ENCODE results near the gene S100B. TPM values are rescaled to one million over a fixed set of nuclear protein-coding genes. Genes with fewer than 3 reads are reported as not detected.

S100B gene
- total and polyA plus RNA-seq, 2 of the 8 experiments (the other 6 are each of a cell fraction or from before 2014, with no cell fraction given) = 0.36 to 0.69 TPM

DNA sequence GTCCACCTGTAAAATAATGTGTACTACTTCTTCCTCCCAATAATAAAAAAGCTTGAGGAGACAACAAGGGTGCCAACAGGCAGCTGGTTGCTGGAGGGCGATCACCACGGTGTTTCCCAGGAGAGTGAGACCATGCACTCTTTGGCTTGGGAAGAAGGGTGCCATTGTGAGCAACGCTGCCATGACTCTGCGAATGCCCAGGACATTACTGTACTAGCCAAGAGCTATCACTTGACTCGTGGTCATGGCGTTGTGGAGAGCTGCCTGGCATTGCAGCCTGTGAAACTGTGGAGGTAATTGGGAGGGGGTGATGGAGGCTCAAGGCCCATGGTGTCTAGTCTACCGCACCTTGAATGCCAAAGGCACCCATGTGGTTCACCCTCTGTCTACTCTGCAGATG, 16.0 kb upstream of the S100B start:
- H3K18ac ChIP-seq (ENCODE audit: extremely low read depth, low read length) = no peak overlapping the region
- no peak overlapping the region for H4K5ac ChIP-seq (ENCODE audit: insufficient read length, low read depth, low read length)
- H3K14ac ChIP-seq (ENCODE audit: insufficient read length) = no peak overlapping the region
- H2BK12ac ChIP-seq (ENCODE audit: low read depth, low read length) = 0 out of 2 replicates have a peak overlapping the region, but pooled peaks have one; percentile 11
- H3K79me2 ChIP-seq (ENCODE audit: control insufficient read depth in 1 of 2, insufficient read depth in 2 of 2, low read length in 2 of 2) = no peaks in the 10 kb centered on the region
- H3K56ac ChIP-seq (replicated peaks; ENCODE audit: insufficient read length, low read depth, low read length) = no peak overlapping the region
- H2BK5ac ChIP-seq (ENCODE audit: low read depth, low read length) = no peak overlapping the region
- H3K9me3 ChIP-seq (ENCODE audit: insufficient read depth in 2 of 2, low read depth in 1 of 2, low read length in 1 of 2) = peaks cover 8 to 11% of the 10 kb centered on the region in 2 experiments
- H4K20me1 ChIP-seq (replicated peaks in 1 of 2; ENCODE audit: control insufficient read depth in 1 of 2, insufficient read depth in 2 of 2, low read length in 2 of 2) = no peaks in the 10 kb centered on the region
- H3K23ac ChIP-seq (ENCODE audit: insufficient read length) = no peak overlapping the region
- no peak overlapping the region for H3K9ac ChIP-seq (replicated peaks in 1 of 4; ENCODE audit: extremely low read depth in 1 of 4, low read depth in 3 of 4, low read length in 3 of 4)
- H3K27me3 ChIP-seq (replicated peaks in 1 of 4; ENCODE audit: control insufficient read depth in 3 of 4, extremely low read depth in 1 of 4, insufficient read depth in 3 of 4, low read length in 3 of 4) = no peaks in the 10 kb centered on the region
- H3K27ac ChIP-seq (ENCODE audit: low read depth, low read length) = no peak overlapping the region
- no peak overlapping the region; the same call in 1 of the 2 replicates for H2AK5ac ChIP-seq (ENCODE audit: low read depth, low read length)
- peak overlapping the region; percentile 48; the same call in 1 of the 2 replicates for H2BK20ac ChIP-seq (ENCODE audit: low read length)
- H2AFZ ChIP-seq (ENCODE audit: low read length) = no peak overlapping the region
- H3K4me1 ChIP-seq (replicated peaks in 1 of 4; ENCODE audit: control insufficient read depth in 3 of 4, insufficient read depth in 4 of 4, low read length in 3 of 4) = no peaks in the 10 kb centered on the region; a peak in 2 of 7 replicates
- no peak overlapping the region for H3K4me3 ChIP-seq (ENCODE audit: extremely low read depth in 1 of 4, insufficient read depth in 2 of 4, low read depth in 3 of 4, low read length in 4 of 4)
- no peak overlapping the region; the same call in 1 of the 2 replicates for H2BK15ac ChIP-seq (ENCODE audit: low read length)
- TF ChIP-seq, protein P1, sequence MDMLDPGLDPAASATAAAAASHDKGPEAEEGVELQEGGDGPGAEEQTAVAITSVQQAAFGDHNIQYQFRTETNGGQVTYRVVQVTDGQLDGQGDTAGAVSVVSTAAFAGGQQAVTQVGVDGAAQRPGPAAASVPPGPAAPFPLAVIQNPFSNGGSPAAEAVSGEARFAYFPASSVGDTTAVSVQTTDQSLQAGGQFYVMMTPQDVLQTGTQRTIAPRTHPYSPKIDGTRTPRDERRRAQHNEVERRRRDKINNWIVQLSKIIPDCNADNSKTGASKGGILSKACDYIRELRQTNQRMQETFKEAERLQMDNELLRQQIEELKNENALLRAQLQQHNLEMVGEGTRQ (IDR thresholded peaks at IDR 0.05; ENCODE audit: low read length) = no peak
- TF ChIP-seq TAF1 (IDR thresholded peaks at IDR 0.05; ENCODE audit: low read depth, low read length) (no peak), BRCA1 (IDR thresholded peaks at IDR 0.05; ENCODE audit: low read depth, low read length) (no peak), SIRT6 (IDR thresholded peaks at IDR 0.05; ENCODE audit: low read length) (no peak), CREB1 (IDR thresholded peaks at IDR 0.05) (no peak), CTBP2 (IDR thresholded peaks at IDR 0.05; ENCODE audit: borderline replicate concordance, insufficient read depth, insufficient read length, low read length) (no peak), GABPA (IDR thresholded peaks at IDR 0.05; ENCODE audit: borderline replicate concordance, insufficient read depth, low read length) (no peak), NANOG (IDR thresholded peaks at IDR 0.05; ENCODE audit: insufficient read depth, low read depth, low read length, poor library complexity, severe bottlenecking) (no peak)
- TF ChIP-seq, protein P2, sequence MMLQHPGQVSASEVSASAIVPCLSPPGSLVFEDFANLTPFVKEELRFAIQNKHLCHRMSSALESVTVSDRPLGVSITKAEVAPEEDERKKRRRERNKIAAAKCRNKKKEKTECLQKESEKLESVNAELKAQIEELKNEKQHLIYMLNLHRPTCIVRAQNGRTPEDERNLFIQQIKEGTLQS (IDR thresholded peaks at IDR 0.05; ENCODE audit: insufficient read depth, low read depth, low read length) = no peak
- TF ChIP-seq, protein P3, sequence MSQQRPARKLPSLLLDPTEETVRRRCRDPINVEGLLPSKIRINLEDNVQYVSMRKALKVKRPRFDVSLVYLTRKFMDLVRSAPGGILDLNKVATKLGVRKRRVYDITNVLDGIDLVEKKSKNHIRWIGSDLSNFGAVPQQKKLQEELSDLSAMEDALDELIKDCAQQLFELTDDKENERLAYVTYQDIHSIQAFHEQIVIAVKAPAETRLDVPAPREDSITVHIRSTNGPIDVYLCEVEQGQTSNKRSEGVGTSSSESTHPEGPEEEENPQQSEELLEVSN (IDR thresholded peaks at IDR 0.05) = no peak
- no peak overlapping the region for H3K4me2 ChIP-seq (ENCODE audit: insufficient read depth in 1 of 2, low read depth in 2 of 2, low read length in 2 of 2)
- DNase-seq (ENCODE audit: low read depth in 1 of 2, low spot score in 2 of 2) (no peak), FAIRE-seq (no peak)
- ChIA-PET POLR2A (ENCODE audit: partially characterized antibody) (interaction anchor here (3.3 kb wide), 1 partner anchor 14 kb away, joined by 18 read pairs; the partner anchor contains the start of gene PRMT2), CTCF (ENCODE audit: partially characterized antibody) (interaction anchor here (1.2 to 2.4 kb wide), 5 partner anchors 14 to 24 kb away, joined by 3 to 6 read pairs (median 4); partner anchors contain the start of gene S100B)
- no peaks in the 10 kb centered on the region for H3K23me2 ChIP-seq (ENCODE audit: low read depth, low read length)
- no peak overlapping the region; the same call in 1 of the 2 replicates for H4K8ac ChIP-seq (ENCODE audit: extremely low read depth, insufficient read depth, low read length)
- H2BK120ac ChIP-seq (replicated peaks; ENCODE audit: low read depth, low read length) = no peak overlapping the region
- H3K79me1 ChIP-seq (ENCODE audit: low read depth, low read length) = no peaks in the 10 kb centered on the region
- peak overlapping the region; percentile 75 for H4K91ac ChIP-seq (replicated peaks; ENCODE audit: insufficient read length, low read length)
- H3K36me3 ChIP-seq (ENCODE audit: control insufficient read depth in 2 of 4, insufficient read depth in 4 of 4, low read length in 3 of 4) = no peaks in the 10 kb centered on the region
- no peak overlapping the region for H3K4ac ChIP-seq (replicated peaks; ENCODE audit: insufficient read length, low read depth, low read length)
- 91% methylated on average over 7 of the region's 7 CpGs; no CpG with 5 or more reads in 1 of the 2 experiments for WGBS, 2 experiments (ENCODE audit: extremely low coverage in 1 of 2, insufficient coverage in 1 of 2, insufficient read length in 1 of 2, insufficient replicate concordance in 2 of 2, low coverage in 1 of 2, low lambda C conversion rate in 2 of 2, missing lambda C conversion rate in 1 of 2)

All from H1 (cell line).